ENCODE data around the gene SCG2. TPM values are rescaled to one million over a fixed set of nuclear protein-coding genes. Genes with fewer than 3 reads are reported as not detected.
A peak's percentile ranks its signal among the peaks of the same experiment; 100 is the strongest.

SCG2 gene, protein sequence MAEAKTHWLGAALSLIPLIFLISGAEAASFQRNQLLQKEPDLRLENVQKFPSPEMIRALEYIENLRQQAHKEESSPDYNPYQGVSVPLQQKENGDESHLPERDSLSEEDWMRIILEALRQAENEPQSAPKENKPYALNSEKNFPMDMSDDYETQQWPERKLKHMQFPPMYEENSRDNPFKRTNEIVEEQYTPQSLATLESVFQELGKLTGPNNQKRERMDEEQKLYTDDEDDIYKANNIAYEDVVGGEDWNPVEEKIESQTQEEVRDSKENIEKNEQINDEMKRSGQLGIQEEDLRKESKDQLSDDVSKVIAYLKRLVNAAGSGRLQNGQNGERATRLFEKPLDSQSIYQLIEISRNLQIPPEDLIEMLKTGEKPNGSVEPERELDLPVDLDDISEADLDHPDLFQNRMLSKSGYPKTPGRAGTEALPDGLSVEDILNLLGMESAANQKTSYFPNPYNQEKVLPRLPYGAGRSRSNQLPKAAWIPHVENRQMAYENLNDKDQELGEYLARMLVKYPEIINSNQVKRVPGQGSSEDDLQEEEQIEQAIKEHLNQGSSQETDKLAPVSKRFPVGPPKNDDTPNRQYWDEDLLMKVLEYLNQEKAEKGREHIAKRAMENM
- polyA plus RNA-seq = 0.08 to 0.10 TPM (median 0.08 TPM) in 3 replicates
- polyA plus RNA-seq (2011; ENCODE audit: low read depth) = 0.70 TPM
- polyA plus RNA-seq (2011; cell fraction: cytosol; rRNA removed) = 0.09 and 0.10 TPM in 2 replicates
- polyA plus RNA-seq (2011; cell fraction: nucleus; rRNA removed) = 0.25 and 0.43 TPM in 2 replicates
- polyA plus RNA-seq (2012; ENCODE audit: low replicate concordance) = 0.27 TPM in 1 of 2 replicates, not detected in the other
- not detected in 3 replicates for polyA minus RNA-seq
- polyA minus RNA-seq (2011; cell fraction: cytosol; rRNA and poly(A)+ RNA removed) = not detected
- polyA minus RNA-seq (2011; cell fraction: nucleus; rRNA and poly(A)+ RNA removed) = not detected in 2 replicates

GRCh38 chr2:223601932-223602666 is at the start of gene SCG2:
TSS of gene SCG2 (minus strand) at chr2:223602361. CDS start at chr2:223599282, 3,079 bp downstream.
- TF ChIP-seq EZH2 (IDR thresholded peaks at IDR 0.05; ENCODE audit: low read length) (no peak), CTCF (optimal IDR thresholded peaks at IDR 0.05 in 1 of 3, IDR thresholded peaks at IDR 0.05 in 1 of 3, conservative IDR thresholded peaks at IDR 0.05 in 1 of 3; ENCODE audit: extremely low read depth in 1 of 3, insufficient read depth in 2 of 3, low read length in 3 of 3) (peak in 1 of 3 experiments; percentile 9)
- no peak within 1 kb of the TSS for H3K9ac ChIP-seq (ENCODE audit: control insufficient read depth, extremely low read depth, insufficient read depth, low read length)
- no peak within 1 kb of the TSS for H3K27ac ChIP-seq (ENCODE audit: control insufficient read depth, insufficient read depth, low read length)
- H3K9me1 ChIP-seq (ENCODE audit: control insufficient read depth, extremely low read depth, insufficient read depth, low read length) = no peaks in the 10 kb centered on the region
- FAIRE-seq (peak; percentile 83), DNase-seq (ENCODE audit: low read depth, low spot score) (no peak)
- no peaks in the 10 kb centered on the region for H4K20me1 ChIP-seq (ENCODE audit: control insufficient read depth, extremely low read depth, insufficient read depth, low read length)
- no peak within 1 kb of the TSS for H2AFZ ChIP-seq (ENCODE audit: control insufficient read depth, low read length)
- no peaks in the 10 kb centered on the region for H3K36me3 ChIP-seq (ENCODE audit: control insufficient read depth in 2 of 2, extremely low read depth in 1 of 2, insufficient read depth in 2 of 2, low read length in 2 of 2)
- dilution Hi-C loops (cut with MboI; ENCODE audit: extremely low pct_ligation_motif_present, low sequenced_read_pairs) = no loop called here
- no peaks in the 10 kb centered on the region for H3K27me3 ChIP-seq (ENCODE audit: control insufficient read depth, extremely low read depth, insufficient read depth, low read length)
- H3K9me3 ChIP-seq (ENCODE audit: control insufficient read depth, low read depth, low read length) = no peaks in the 10 kb centered on the region
- no peak within 1 kb of the TSS for H3K4me3 ChIP-seq (ENCODE audit: control insufficient read depth in 2 of 3, extremely low read depth in 1 of 3, insufficient read depth in 2 of 3, low read depth in 1 of 3, low read length in 3 of 3)
- no peaks in the 10 kb centered on the region for H3K79me2 ChIP-seq (ENCODE audit: control insufficient read depth, insufficient read depth, low read length)
- peaks cover 10% of the 10 kb centered on the region for H3K4me1 ChIP-seq (ENCODE audit: control insufficient read depth, extremely low read depth, insufficient read depth, low read length)
- H3K4me2 ChIP-seq (ENCODE audit: control insufficient read depth, extremely low read depth, insufficient read depth, low read depth, low read length) = peak within 1 kb of the TSS; percentile 77

- no peak overlapping the region for H3K27ac ChIP-seq (ENCODE audit: control insufficient read depth, insufficient read depth, low read length)
- no peak overlapping the region for H3K4me3 ChIP-seq (ENCODE audit: control insufficient read depth in 2 of 3, extremely low read depth in 1 of 3, insufficient read depth in 2 of 3, low read depth in 1 of 3, low read length in 3 of 3)
- no peaks in the 10 kb centered on the region for H3K9me3 ChIP-seq (ENCODE audit: control insufficient read depth, low read depth, low read length)
- no peaks in the 10 kb centered on the region for H3K4me1 ChIP-seq (ENCODE audit: control insufficient read depth, extremely low read depth, insufficient read depth, low read length)
- H3K9me1 ChIP-seq (ENCODE audit: control insufficient read depth, extremely low read depth, insufficient read depth, low read length) = no peaks in the 10 kb centered on the region
- H4K20me1 ChIP-seq (ENCODE audit: control insufficient read depth, extremely low read depth, insufficient read depth, low read length) = no peaks in the 10 kb centered on the region
- no peak overlapping the region for H3K9ac ChIP-seq (ENCODE audit: control insufficient read depth, extremely low read depth, insufficient read depth, low read length)
- dilution Hi-C loops (cut with MboI; ENCODE audit: extremely low pct_ligation_motif_present, low sequenced_read_pairs) = no loop called here
- peak overlapping the region; percentile 38 for H2AFZ ChIP-seq (ENCODE audit: control insufficient read depth, low read length)
- H3K27me3 ChIP-seq (ENCODE audit: control insufficient read depth, extremely low read depth, insufficient read depth, low read length) = no peaks in the 10 kb centered on the region
- TF ChIP-seq CTCF (optimal IDR thresholded peaks at IDR 0.05 in 1 of 3, IDR thresholded peaks at IDR 0.05 in 1 of 3, conservative IDR thresholded peaks at IDR 0.05 in 1 of 3; ENCODE audit: extremely low read depth in 1 of 3, insufficient read depth in 2 of 3, low read length in 3 of 3) (no peak), EZH2 (IDR thresholded peaks at IDR 0.05; ENCODE audit: low read length) (no peak)
- DNase-seq (ENCODE audit: low read depth, low spot score) (no peak), FAIRE-seq (no peak)
- H3K36me3 ChIP-seq (ENCODE audit: control insufficient read depth in 2 of 2, extremely low read depth in 1 of 2, insufficient read depth in 2 of 2, low read length in 2 of 2) = no peaks in the 10 kb centered on the region
- H3K79me2 ChIP-seq (ENCODE audit: control insufficient read depth, insufficient read depth, low read length) = no peaks in the 10 kb centered on the region
- no peak overlapping the region for H3K4me2 ChIP-seq (ENCODE audit: control insufficient read depth, extremely low read depth, insufficient read depth, low read depth, low read length)
These were observed 47.7 kb upstream of the SCG2 start for GRCh38 chr2:223649554-223650533.

Measured in keratinocyte (primary cell).